BE2C (cell line): ENCODE measurements around the gene OSBPL6.
"Not testable (repeated sequence)": the region's sequence is repeated elsewhere in the genome, so short reads cannot be mapped to it uniquely, and the experiment has no call there.

Source experiments
- DNase-seq: peaks from one replicate; pipeline ENCODE4 v3.0.0-alpha.2; 2020
- H3K27me3 ChIP-seq: fragments of 250-450 bp; sonication (Bioruptor Pico); 2 replicates; pipeline ENCODE4 v1.5.1; 2020; ENCODE audit warnings: mild to moderate bottlenecking
- H3K36me3 ChIP-seq: fragments of 250-450 bp; sonication (Bioruptor Pico); 2 replicates; pipeline ENCODE4 v1.5.1; 2020; ENCODE audit warnings: mild to moderate bottlenecking
- H3K4me1 ChIP-seq: fragments of 250-450 bp; sonication (Bioruptor Pico); 2 replicates; pipeline ENCODE4 v1.5.1; 2020
- H3K4me3 ChIP-seq: 2 replicates; pipeline ENCODE4 v1.5.1; 2011; ENCODE audit warnings: low read depth, low read length
- H3K9me3 ChIP-seq: fragments of 250-450 bp; sonication (Bioruptor Pico); 2 replicates; pipeline ENCODE4 v1.5.1; 2020
- CTCF ChIP-seq: IDR thresholded peaks from 2 replicates; pipeline ENCODE4 v1.5.1; 2012; ENCODE audit warnings: mild to moderate bottlenecking, low read depth, low read length

The OSBPL6 gene

GRCh38 chr2:178320011-178320585 is 125.8 kb downstream of the OSBPL6 start:
- H3K27me3 ChIP-seq, result no peaks in the 10 kb centered on the region
- H3K36me3 ChIP-seq, result no peaks in the 10 kb centered on the region
- H3K4me1 ChIP-seq, result 0 out of 2 replicates have a peak, but pooled peaks cover 2% of the 10 kb centered on the region
- no peak overlapping the region for H3K4me3 ChIP-seq
- no peak for TF ChIP-seq CTCF
- no peaks in the 10 kb centered on the region for H3K9me3 ChIP-seq
- no peak for DNase-seq

- no peaks in the 10 kb centered on the region for H3K27me3 ChIP-seq
- no peaks in the 10 kb centered on the region for H3K4me1 ChIP-seq
- no peak for DNase-seq
- H3K9me3 ChIP-seq, result no peaks in the 10 kb centered on the region
- no peak overlapping the region for H3K4me3 ChIP-seq
- TF ChIP-seq CTCF, result no peak
- no peaks in the 10 kb centered on the region for H3K36me3 ChIP-seq
Measured at GRCh38 chr2:178322068-178322467, 127.8 kb downstream of the OSBPL6 start.

GRCh38 chr2:178323331-178323730 is 129.0 kb downstream of the OSBPL6 start:
- H3K4me3 ChIP-seq, DNase-seq, H3K36me3 ChIP-seq, H3K9me3 ChIP-seq, H3K4me1 ChIP-seq, H3K27me3 ChIP-seq: not testable (repeated sequence)

- Histone ChIP-seq H3K4me1 (no peaks in the 10 kb centered on the region), H3K36me3 (no peaks in the 10 kb centered on the region), H3K27me3 (no peaks in the 10 kb centered on the region), H3K4me3 (no peak overlapping the region), H3K9me3 (no peaks in the 10 kb centered on the region)
- no peak for DNase-seq
- no peak for TF ChIP-seq CTCF
Measured at GRCh38 chr2:178324077-178324476, 129.8 kb downstream of the OSBPL6 start.

- Histone ChIP-seq H3K4me1 (no peaks in the 10 kb centered on the region), H3K9me3 (no peaks in the 10 kb centered on the region), H3K36me3 (no peaks in the 10 kb centered on the region), H3K27me3 (no peaks in the 10 kb centered on the region), H3K4me3 (no peak overlapping the region)
- no peak for TF ChIP-seq CTCF
- DNase-seq, result no peak
Measured at GRCh38 chr2:178325268-178325667, 131.0 kb downstream of the OSBPL6 start.

GRCh38 chr2:178327516-178327915 is 133.2 kb downstream of the OSBPL6 start:
- no peak for DNase-seq
- TF ChIP-seq CTCF, result no peak
- no peaks in the 10 kb centered on the region for H3K36me3 ChIP-seq
- no peak overlapping the region for H3K4me3 ChIP-seq
- H3K27me3 ChIP-seq, result no peaks in the 10 kb centered on the region
- H3K9me3 ChIP-seq, result no peaks in the 10 kb centered on the region
- no peaks in the 10 kb centered on the region for H3K4me1 ChIP-seq

GRCh38 chr2:178328037-178328436 is 133.7 kb downstream of the OSBPL6 start:
- H3K9me3 ChIP-seq, result no peaks in the 10 kb centered on the region
- no peaks in the 10 kb centered on the region for H3K36me3 ChIP-seq
- no peak for TF ChIP-seq CTCF
- H3K27me3 ChIP-seq, result no peaks in the 10 kb centered on the region
- DNase-seq, result no peak
- H3K4me1 ChIP-seq, result no peaks in the 10 kb centered on the region
- no peak overlapping the region for H3K4me3 ChIP-seq
